T1000 (cell line): Measurements from ENCODE around the gene NSG2.

Source experiments
- DNase-seq: peaks from one replicate; lab custom pipeline; 2025; ENCODE audit warnings: mixed read lengths; lab: John Stamatoyannopoulos, UW

Gene NSG2

DNA sequence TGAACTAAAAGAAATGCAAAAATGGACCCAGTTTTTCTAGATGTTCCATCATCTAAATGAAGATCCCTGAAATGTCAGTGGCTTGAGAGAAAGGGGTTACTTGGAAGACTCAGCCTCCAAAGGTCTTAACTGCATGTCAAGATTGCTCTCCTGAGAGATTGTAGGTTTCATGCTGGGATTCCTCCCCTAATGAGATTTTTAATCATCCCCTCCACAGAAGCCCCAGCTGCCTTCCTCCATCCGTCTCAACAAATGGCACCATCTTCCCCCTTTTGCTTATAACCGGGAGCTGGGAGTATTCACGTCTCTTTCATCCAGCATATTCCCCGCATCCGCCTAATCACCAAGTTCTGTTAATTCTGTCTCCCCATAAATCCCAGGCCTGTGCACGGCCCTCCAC is 104.5 kb downstream of the NSG2 start:
- DNase-seq = no peak

DNA sequence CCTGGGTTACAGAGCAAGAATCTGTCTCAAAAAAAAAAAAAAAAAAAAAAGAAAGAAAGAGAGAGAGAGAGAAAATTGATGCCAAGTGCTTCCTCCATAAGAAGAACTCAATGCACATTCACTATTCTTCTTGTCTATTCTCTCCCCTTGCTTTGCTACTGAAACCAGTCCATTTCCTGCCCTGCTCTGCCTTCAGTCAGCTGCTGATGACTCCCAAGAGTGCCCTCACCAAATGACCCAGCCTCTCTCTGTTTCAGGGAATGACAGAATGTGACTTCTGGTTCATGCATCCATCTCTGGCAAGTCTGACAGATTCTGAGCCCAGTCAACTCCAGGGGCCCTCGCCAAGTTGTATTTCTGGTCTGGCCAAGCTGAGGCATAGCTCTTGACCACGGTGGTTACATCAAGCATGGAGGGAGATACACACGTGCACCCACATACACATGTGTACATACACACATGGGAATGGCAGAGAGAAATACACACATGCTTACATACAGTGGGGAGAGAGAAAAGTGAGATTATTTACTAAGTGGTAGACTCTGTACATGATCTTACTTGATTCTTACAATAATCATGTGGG is 106.2 kb downstream of the NSG2 start:
- no peak for DNase-seq

GRCh38 chr5:174154559-174154958 is 109.1 kb downstream of the NSG2 start:
- no peak for DNase-seq

GRCh38 chr5:174155281-174155680 is 109.8 kb downstream of the NSG2 start:
- no peak for DNase-seq

DNA sequence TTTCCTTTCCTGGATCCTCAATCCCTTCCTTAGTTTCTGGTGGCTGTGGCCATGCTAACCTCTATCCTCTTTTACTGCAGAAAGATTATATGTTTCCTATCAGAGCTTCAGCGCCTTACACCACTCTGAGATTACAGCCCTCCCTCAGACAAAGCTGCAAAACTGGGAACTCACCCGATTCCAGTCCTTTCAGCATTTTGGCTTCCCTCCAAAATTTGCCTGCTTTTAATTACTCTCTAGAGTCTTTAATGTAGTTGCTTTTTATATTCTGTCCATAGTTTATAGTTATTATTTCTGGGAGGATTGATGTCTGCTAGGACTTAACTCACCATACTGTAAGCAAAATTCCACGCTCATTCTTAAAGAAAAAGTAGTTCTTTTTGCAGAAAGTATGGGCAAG is 110.2 kb downstream of the NSG2 start:
- no peak for DNase-seq

GRCh38 chr5:174157048-174157447 is 111.5 kb downstream of the NSG2 start:
- DNase-seq = no peak
